GM23248 (cell line): Measurements from ENCODE around the gene STK31. TPM values are rescaled to one million over a fixed set of nuclear protein-coding genes. Genes with fewer than 3 reads are reported as not detected.
"Not testable (repeated sequence)": the region's sequence is repeated elsewhere in the genome, so short reads cannot be mapped to it uniquely, and the experiment has no call there.

Experiments used
- DNase-seq: peaks from one replicate; pipeline ENCODE4 v3.0.0-alpha.2; 2015
- H2AFZ ChIP-seq: fragments of 200-600 bp; sonication (generic); 2 replicates; pipeline ENCODE4 v1.6.1; 2016; ENCODE audit warnings: antibody characterized with exemption
- H3F3A ChIP-seq: fragments of 200-600 bp; sonication (generic); 2 replicates; pipeline ENCODE4 v1.6.1; 2016; ENCODE audit warnings: mild to moderate bottlenecking, antibody characterized with exemption, mixed run types; ENCODE audit not compliant: insufficient read depth
- H3K27ac ChIP-seq: fragments of 200-600 bp; sonication (generic); 2 replicates; pipeline ENCODE4 v1.5.1; 2016; ENCODE audit warnings: mild to moderate bottlenecking
- H3K27me3 ChIP-seq: fragments of 200-600 bp; sonication (generic); replicated peaks from 2 replicates; pipeline ENCODE4 v1.6.1; 2016; ENCODE audit warnings: mild to moderate bottlenecking; ENCODE audit not compliant: insufficient read depth
- H3K36me3 ChIP-seq: fragments of 200-600 bp; sonication (generic); 2 replicates; pipeline ENCODE4 v1.6.1; 2016; ENCODE audit warnings: low read depth, mild to moderate bottlenecking
- H3K4me1 ChIP-seq: fragments of 200-600 bp; sonication (generic); 2 replicates; pipeline ENCODE4 v1.6.1; 2016; ENCODE audit warnings: mild to moderate bottlenecking; ENCODE audit not compliant: insufficient read depth
- H3K4me2 ChIP-seq: fragments of 200-600 bp; sonication (generic); one replicate; pipeline ENCODE4 v1.6.1; 2016; ENCODE audit warnings: mild to moderate bottlenecking; ENCODE audit not compliant: unreplicated experiment
- H3K4me3 ChIP-seq: fragments of 200-600 bp; sonication (generic); 2 replicates; pipeline ENCODE4 v1.5.1; 2016; ENCODE audit warnings: mild to moderate bottlenecking
- H3K79me2 ChIP-seq: fragments of 200-600 bp; sonication (generic); 2 replicates; pipeline ENCODE4 v1.6.1; 2016; ENCODE audit warnings: mild to moderate bottlenecking; ENCODE audit not compliant: insufficient read depth
- H3K9ac ChIP-seq: fragments of 200-600 bp; sonication (generic); 2 replicates; pipeline ENCODE4 v1.6.1; 2016; ENCODE audit warnings: mild to moderate bottlenecking
- H3K9me2 ChIP-seq: fragments of 200-600 bp; sonication (generic); 2 replicates; pipeline ENCODE4 v1.6.1; 2016; ENCODE audit warnings: mixed run types, mild to moderate bottlenecking, moderate library complexity; ENCODE audit not compliant: insufficient read depth
- H3K9me3 ChIP-seq: fragments of 200-600 bp; sonication (generic); one replicate; pipeline ENCODE4 v1.6.1; 2017; ENCODE audit warnings: low read depth
- H4K20me1 ChIP-seq: fragments of 200-600 bp; sonication (generic); 2 replicates; pipeline ENCODE4 v1.6.0; 2016; ENCODE audit not compliant: insufficient read depth
- EZH2 ChIP-seq: fragments of 200-600 bp; sonication (generic); IDR thresholded peaks from 2 replicates; pipeline ENCODE4 v1.6.1; 2018; ENCODE audit warnings: antibody characterized with exemption, mild to moderate bottlenecking; ENCODE audit not compliant: insufficient read depth, poor library complexity, severe bottlenecking
- EZH2phosphoT487 ChIP-seq: fragments of 200-600 bp; sonication (generic); IDR thresholded peaks from 2 replicates; pipeline ENCODE4 v1.6.1; 2018; ENCODE audit warnings: antibody characterized with exemption, moderate library complexity, mild to moderate bottlenecking, low read depth; ENCODE audit not compliant: insufficient read depth
- WGBS, 2 experiments: methylation state at CpG; one replicate each; pipeline ENCODE4 v1.1.6; 2015 to 2017; ENCODE audit warnings: low lambda C conversion rate in 2 of 2, low coverage in 1 of 2; ENCODE audit errors: missing lambda C conversion rate in 2 of 2; 5-methylcytosine and 5-hydroxymethylcytosine counted together
- in situ Hi-C: fragments of 300-500 bp; cut with MboI; formaldehyde crosslinking; loops from 2 replicates; pipeline ENCODE4 v1.15.0; 2020
- polyA plus RNA-seq: library from polyadenylated mRNA; unstranded; fragments of >200 nt; fragmentation: Nextera tagmentation; extraction: Ambion mirVana; gene quantifications from 2 replicates; pipeline ENCODE4 v1.2.1, GENCODE V29; 2016
- total RNA-seq: library from RNA; depleted of rRNA; stranded (reverse); fragments of >200 nt; shearing (Covaris generic); gene quantifications from 2 replicates; pipeline ENCODE4 v1.2.3, GENCODE V29; 2014

Gene STK31
- total and polyA plus RNA-seq, 2 experiments from 2014 or later = not detected

GRCh38 chr7:23759671-23760391, 49.8 kb downstream of the STK31 start:
- H3K27ac ChIP-seq = no peak overlapping the region
- no peak for TF ChIP-seq EZH2
- TF ChIP-seq EZH2phosphoT487 = no peak

GRCh38 chr7:23765943-23766342, 55.9 kb downstream of the STK31 start:
- no peak overlapping the region for H2AFZ ChIP-seq
- H3K79me2 ChIP-seq = no peaks in the 10 kb centered on the region
- no peaks in the 10 kb centered on the region for H4K20me1 ChIP-seq
- no peak overlapping the region for H3K9ac ChIP-seq
- DNase-seq = no peak
- no peak overlapping the region for H3K4me2 ChIP-seq
- H3K27ac ChIP-seq = no peak overlapping the region
- H3K9me2 ChIP-seq = no peaks in the 10 kb centered on the region
- no peak for TF ChIP-seq EZH2
- TF ChIP-seq EZH2phosphoT487 = no peak
- in situ Hi-C loops = no loop called here
- no peaks in the 10 kb centered on the region for H3K4me1 ChIP-seq
- no peak overlapping the region for H3K4me3 ChIP-seq
- 34% methylated on average over 3 of the region's 3 CpGs for WGBS, 2 experiments
- H3F3A ChIP-seq = no peaks in the 10 kb centered on the region
- H3K36me3 ChIP-seq = no peaks in the 10 kb centered on the region
- H3K27me3 ChIP-seq = no peaks in the 10 kb centered on the region
- H3K9me3 ChIP-seq = no peaks in the 10 kb centered on the region

More at GRCh38 chr7:23759671-23760391, 49.8 kb downstream of the STK31 start:
- Histone ChIP-seq H3F3A (no peaks in the 10 kb centered on the region), H4K20me1 (no peaks in the 10 kb centered on the region), H3K4me1 (no peaks in the 10 kb centered on the region), H3K9me3 (no peaks in the 10 kb centered on the region), H3K9me2 (no peaks in the 10 kb centered on the region), H3K36me3 (no peaks in the 10 kb centered on the region), H3K79me2 (no peaks in the 10 kb centered on the region), H2AFZ (no peak overlapping the region), H3K27me3 (peaks cover 7% of the 10 kb centered on the region; the same call in 1 of the 2 replicates), H3K4me3 (no peak overlapping the region), H3K9ac (no peak overlapping the region), H3K4me2 (no peak overlapping the region)
- in situ Hi-C loops = no loop called here
- DNase-seq = no peak

GRCh38 chr7:23767514-23767913, 57.5 kb downstream of the STK31 start:
- Histone ChIP-seq H3K36me3 (no peaks in the 10 kb centered on the region), H3K4me1 (no peaks in the 10 kb centered on the region), H3K9ac (no peak overlapping the region), H3F3A (no peaks in the 10 kb centered on the region), H3K4me3 (no peak overlapping the region), H2AFZ (no peak overlapping the region), H3K27me3 (no peaks in the 10 kb centered on the region), H3K4me2 (no peak overlapping the region), H4K20me1 (no peaks in the 10 kb centered on the region), H3K9me2 (no peaks in the 10 kb centered on the region), H3K79me2 (no peaks in the 10 kb centered on the region), H3K27ac (no peak overlapping the region), H3K9me3 (no peaks in the 10 kb centered on the region)
- in situ Hi-C loops = no loop called here
- no peak for DNase-seq
- TF ChIP-seq EZH2phosphoT487 (no peak), EZH2 (no peak)

GRCh38 chr7:23768022-23768421, 58.0 kb downstream of the STK31 start:
- in situ Hi-C loops = no loop called here
- H4K20me1 ChIP-seq = no peaks in the 10 kb centered on the region
- no peak overlapping the region for H2AFZ ChIP-seq
- WGBS, 2 experiments = 41 to 44% methylated on average over 3 of the region's 3 CpGs
- H3K79me2 ChIP-seq = no peaks in the 10 kb centered on the region
- H3K9ac ChIP-seq = no peak overlapping the region
- no peak for DNase-seq
- TF ChIP-seq EZH2phosphoT487 = no peak
- TF ChIP-seq EZH2 = no peak
- no peaks in the 10 kb centered on the region for H3K4me1 ChIP-seq
- H3F3A ChIP-seq = no peaks in the 10 kb centered on the region
- no peaks in the 10 kb centered on the region for H3K27me3 ChIP-seq
- no peak overlapping the region for H3K4me3 ChIP-seq
- H3K4me2 ChIP-seq = no peak overlapping the region
- no peak overlapping the region for H3K27ac ChIP-seq
- no peaks in the 10 kb centered on the region for H3K9me2 ChIP-seq
- no peaks in the 10 kb centered on the region for H3K36me3 ChIP-seq
- H3K9me3 ChIP-seq = no peaks in the 10 kb centered on the region

GRCh38 chr7:23779185-23779800, 69.3 kb downstream of the STK31 start:
- H3K4me1 ChIP-seq, DNase-seq, H3K36me3 ChIP-seq, H3K27me3 ChIP-seq, H3K9me2 ChIP-seq, H3K9me3 ChIP-seq, H3K4me2 ChIP-seq, H3K9ac ChIP-seq, H2AFZ ChIP-seq, H3K4me3 ChIP-seq, H4K20me1 ChIP-seq, in situ Hi-C loops, H3F3A ChIP-seq, H3K27ac ChIP-seq, H3K79me2 ChIP-seq: not testable (repeated sequence)
- WGBS, 2 experiments = 48 to 50% methylated on average over 7 of the region's 7 CpGs
